DOHH2 (cell line): Measurements from ENCODE around the gene ITGB8.

Experiments used
- EZH2phosphoT487 ChIP-seq: fragments of 200-600 bp; sonication (generic); IDR thresholded peaks from 2 replicates; pipeline ENCODE4 v1.6.1; 2017; ENCODE audit warnings: borderline replicate concordance, mild to moderate bottlenecking, antibody characterized with exemption, low read length, moderate library complexity, mixed read lengths
- TF ChIP-seq, protein P1 (sequence below): fragments of 200-600 bp; sonication (generic); IDR thresholded peaks from one replicate; pipeline ENCODE4 v1.5.1; 2014; ENCODE audit warnings: antibody characterized with exemption, mild to moderate bottlenecking, low read depth, low read length; ENCODE audit not compliant: poor library complexity, severe bottlenecking

- TF ChIP-seq, protein P1, sequence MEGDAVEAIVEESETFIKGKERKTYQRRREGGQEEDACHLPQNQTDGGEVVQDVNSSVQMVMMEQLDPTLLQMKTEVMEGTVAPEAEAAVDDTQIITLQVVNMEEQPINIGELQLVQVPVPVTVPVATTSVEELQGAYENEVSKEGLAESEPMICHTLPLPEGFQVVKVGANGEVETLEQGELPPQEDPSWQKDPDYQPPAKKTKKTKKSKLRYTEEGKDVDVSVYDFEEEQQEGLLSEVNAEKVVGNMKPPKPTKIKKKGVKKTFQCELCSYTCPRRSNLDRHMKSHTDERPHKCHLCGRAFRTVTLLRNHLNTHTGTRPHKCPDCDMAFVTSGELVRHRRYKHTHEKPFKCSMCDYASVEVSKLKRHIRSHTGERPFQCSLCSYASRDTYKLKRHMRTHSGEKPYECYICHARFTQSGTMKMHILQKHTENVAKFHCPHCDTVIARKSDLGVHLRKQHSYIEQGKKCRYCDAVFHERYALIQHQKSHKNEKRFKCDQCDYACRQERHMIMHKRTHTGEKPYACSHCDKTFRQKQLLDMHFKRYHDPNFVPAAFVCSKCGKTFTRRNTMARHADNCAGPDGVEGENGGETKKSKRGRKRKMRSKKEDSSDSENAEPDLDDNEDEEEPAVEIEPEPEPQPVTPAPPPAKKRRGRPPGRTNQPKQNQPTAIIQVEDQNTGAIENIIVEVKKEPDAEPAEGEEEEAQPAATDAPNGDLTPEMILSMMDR: no peak
- no peak for TF ChIP-seq EZH2phosphoT487
Measured at GRCh38 chr7:20394284-20394683, 63.6 kb downstream of the ITGB8 start.
